ENCODE results near the gene PSD2. TPM values are rescaled to one million over a fixed set of nuclear protein-coding genes. Genes with fewer than 3 reads are reported as not detected.
A peak's percentile ranks its signal among the peaks of the same experiment; 100 is the strongest.

Gene PSD2
- total RNA-seq, 2 donors from 2014 or later, result 0.05 to 0.11 TPM

GRCh38 chr5:139848508-139849100 lies 53.0 kb downstream of the PSD2 start:
- Histone ChIP-seq H3K9ac (ENCODE audit: low read depth in 2 of 2, low read length in 2 of 2) (peak overlapping the region in 1 of 2 donors; percentile 50), H3K36me3 (no peaks in the 10 kb centered on the region), H3K4me1 (no peaks in the 10 kb centered on the region), H3K9me3 (no peaks in the 10 kb centered on the region), H3K27me3 (peaks cover 14% of the 10 kb centered on the region), H3K4me3 (peak overlapping the region; percentile 42), H3K27ac (no peak overlapping the region)
- intact Hi-C loops (cut with DNase I), result no loop called here
- no peak for DNase-seq
- TF ChIP-seq CTCF (IDR thresholded peaks at IDR 0.05), result no peak

GRCh38 chr5:139849501-139849900 lies 53.9 kb downstream of the PSD2 start:
- intact Hi-C loops (cut with DNase I), result no loop called here
- Histone ChIP-seq H3K4me1 (no peaks in the 10 kb centered on the region), H3K4me3 (no peak overlapping the region), H3K27me3 (peaks cover 14% of the 10 kb centered on the region), H3K27ac (no peak overlapping the region), H3K36me3 (no peaks in the 10 kb centered on the region), H3K9ac (ENCODE audit: low read depth in 2 of 2, low read length in 2 of 2) (no peak overlapping the region), H3K9me3 (no peaks in the 10 kb centered on the region)
- DNase-seq, result no peak
- no peak for TF ChIP-seq CTCF (IDR thresholded peaks at IDR 0.05)

GRCh38 chr5:139849942-139850341 lies 54.3 kb downstream of the PSD2 start:
- H3K9me3 ChIP-seq, result no peaks in the 10 kb centered on the region
- intact Hi-C loops (cut with DNase I), result no loop called here
- H3K36me3 ChIP-seq, result no peaks in the 10 kb centered on the region
- no peak overlapping the region for H3K4me3 ChIP-seq
- no peak for DNase-seq
- TF ChIP-seq CTCF (IDR thresholded peaks at IDR 0.05), result no peak
- no peak overlapping the region for H3K27ac ChIP-seq
- no peaks in the 10 kb centered on the region for H3K4me1 ChIP-seq
- no peak overlapping the region for H3K9ac ChIP-seq (ENCODE audit: low read depth in 2 of 2, low read length in 2 of 2)
- peaks cover 14% of the 10 kb centered on the region for H3K27me3 ChIP-seq

- no peak overlapping the region for H3K4me3 ChIP-seq
- DNase-seq, result no peak
- H3K9me3 ChIP-seq, result no peaks in the 10 kb centered on the region
- peaks cover 14% of the 10 kb centered on the region for H3K27me3 ChIP-seq
- intact Hi-C loops (cut with DNase I), result no loop called here
- no peak for TF ChIP-seq CTCF (IDR thresholded peaks at IDR 0.05)
- H3K36me3 ChIP-seq, result no peaks in the 10 kb centered on the region
- H3K4me1 ChIP-seq, result no peaks in the 10 kb centered on the region
- H3K27ac ChIP-seq, result no peak overlapping the region
- H3K9ac ChIP-seq (ENCODE audit: low read depth in 2 of 2, low read length in 2 of 2), result no peak overlapping the region
Observed at GRCh38 chr5:139850423-139851016, 54.9 kb downstream of the PSD2 start.

- Histone ChIP-seq H3K9me3 (no peaks in the 10 kb centered on the region), H3K36me3 (no peaks in the 10 kb centered on the region), H3K4me1 (no peaks in the 10 kb centered on the region), H3K4me3 (no peak overlapping the region), H3K27ac (no peak overlapping the region), H3K27me3 (peaks cover 8% of the 10 kb centered on the region), H3K9ac (ENCODE audit: low read depth in 2 of 2, low read length in 2 of 2) (no peak overlapping the region)
- no peak for TF ChIP-seq CTCF (IDR thresholded peaks at IDR 0.05)
- no peak for DNase-seq
- intact Hi-C loops (cut with DNase I), result no loop called here
Observed at GRCh38 chr5:139851558-139851957, 56.0 kb downstream of the PSD2 start.

Data from colonic mucosa (tissue), 4 donors.